A673 (cell line): ENCODE measurements around the gene SLU7.

Source experiments
- CTCF ChIP-seq: fragments of 300-800, 200-600 bp; sonication (generic); conservative IDR thresholded peaks from 2 replicates; pipeline ENCODE4 v1.5.1; 2017; ENCODE audit warnings: low read depth, mild to moderate bottlenecking, antibody characterized with exemption, low read length, moderate library complexity, mixed read lengths
- EZH2 ChIP-seq: fragments of 200-600 bp; sonication (generic); IDR thresholded peaks from 2 replicates; pipeline ENCODE4 v1.6.1; 2017; ENCODE audit warnings: borderline replicate concordance, low read depth, mild to moderate bottlenecking, mixed read lengths, antibody characterized with exemption, low read length; ENCODE audit not compliant: poor library complexity, severe bottlenecking

GRCh38 chr5:160353379-160353778 lies 65.5 kb downstream of the SLU7 start:
- TF ChIP-seq EZH2 (no peak), CTCF (no peak)
